ENCODE results near the gene IGHMBP2. TPM values are rescaled to one million over a fixed set of nuclear protein-coding genes. Genes with fewer than 3 reads are reported as not detected.

IGHMBP2 gene
- total RNA-seq, 4 donors from 2014 or later = 15.5 to 22.3 (median 18.1) TPM

DNA sequence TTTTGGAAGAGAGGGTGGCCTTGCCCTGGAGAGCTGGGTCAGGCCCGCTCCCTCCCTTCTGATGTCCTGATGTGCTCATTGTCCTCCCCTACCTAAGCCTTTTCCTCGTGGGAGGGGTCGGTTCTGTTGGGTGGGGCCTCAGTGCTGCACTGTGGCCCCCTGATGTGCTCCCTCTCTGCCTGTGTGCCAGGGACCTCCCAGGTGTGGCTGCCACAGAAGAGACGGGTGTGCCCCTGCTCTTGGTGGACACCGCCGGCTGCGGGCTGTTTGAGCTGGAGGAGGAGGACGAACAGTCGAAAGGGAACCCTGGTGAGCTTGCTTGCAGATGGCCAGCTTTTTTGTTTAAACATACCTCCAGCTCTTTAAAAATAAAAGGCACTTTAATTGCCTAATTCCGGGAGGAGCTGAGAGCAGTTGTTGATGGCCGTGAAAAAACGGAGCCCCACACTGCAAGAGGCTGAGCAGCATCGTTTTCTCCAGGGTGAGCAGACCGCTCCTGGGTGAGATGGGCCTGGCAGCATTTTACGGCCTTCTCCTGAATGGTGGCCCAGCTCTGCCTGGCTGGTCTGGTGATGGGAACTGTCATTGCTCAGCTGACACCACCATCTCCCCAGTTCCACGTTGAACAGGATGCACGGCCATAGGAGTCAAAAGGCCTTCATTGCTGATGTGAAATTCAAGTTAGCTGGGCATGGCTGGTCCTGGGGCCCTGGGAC, 30.1 kb downstream of the IGHMBP2 start:
- Histone ChIP-seq H3K36me3 (peaks cover 0 to 82% of the 10 kb centered on the region in 2 donors), H3K4me1 (peaks cover 4 to 7% of the 10 kb centered on the region in 2 donors), H3K4me3 (no peak overlapping the region), H3K9me3 (no peaks in the 10 kb centered on the region), H3K27ac (no peak overlapping the region), H3K27me3 (no peaks in the 10 kb centered on the region)
- ATAC-seq = no peak
- intact Hi-C loops (cut with DNase I; ENCODE audit: low total_unique reads) (no loop called here), in situ Hi-C loops (cut with MboI; ENCODE audit: low sequenced_read_pairs in 4 of 4) (no loop called here)
- no peak for DNase-seq
- no peak for TF ChIP-seq POLR2A (IDR thresholded peaks at IDR 0.05)

DNA sequence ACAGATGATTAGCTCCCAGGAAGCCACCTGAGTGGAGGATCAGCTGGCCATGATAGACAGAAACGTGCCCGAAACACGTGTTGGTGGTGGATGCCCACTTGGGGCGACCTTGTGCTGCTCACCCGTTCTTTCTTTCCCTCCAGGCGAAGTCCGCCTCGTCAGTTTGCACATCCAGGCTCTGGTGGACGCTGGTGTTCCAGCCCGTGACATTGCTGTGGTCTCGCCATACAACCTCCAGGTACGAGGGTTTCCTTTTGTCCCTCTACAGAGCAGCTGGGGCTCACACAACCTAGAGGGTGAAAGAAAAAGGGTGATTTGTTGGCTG, 30.6 kb downstream of the IGHMBP2 start:
- no peaks in the 10 kb centered on the region for H3K27me3 ChIP-seq
- no peak for TF ChIP-seq POLR2A (IDR thresholded peaks at IDR 0.05)
- TF ChIP-seq, protein P1, sequence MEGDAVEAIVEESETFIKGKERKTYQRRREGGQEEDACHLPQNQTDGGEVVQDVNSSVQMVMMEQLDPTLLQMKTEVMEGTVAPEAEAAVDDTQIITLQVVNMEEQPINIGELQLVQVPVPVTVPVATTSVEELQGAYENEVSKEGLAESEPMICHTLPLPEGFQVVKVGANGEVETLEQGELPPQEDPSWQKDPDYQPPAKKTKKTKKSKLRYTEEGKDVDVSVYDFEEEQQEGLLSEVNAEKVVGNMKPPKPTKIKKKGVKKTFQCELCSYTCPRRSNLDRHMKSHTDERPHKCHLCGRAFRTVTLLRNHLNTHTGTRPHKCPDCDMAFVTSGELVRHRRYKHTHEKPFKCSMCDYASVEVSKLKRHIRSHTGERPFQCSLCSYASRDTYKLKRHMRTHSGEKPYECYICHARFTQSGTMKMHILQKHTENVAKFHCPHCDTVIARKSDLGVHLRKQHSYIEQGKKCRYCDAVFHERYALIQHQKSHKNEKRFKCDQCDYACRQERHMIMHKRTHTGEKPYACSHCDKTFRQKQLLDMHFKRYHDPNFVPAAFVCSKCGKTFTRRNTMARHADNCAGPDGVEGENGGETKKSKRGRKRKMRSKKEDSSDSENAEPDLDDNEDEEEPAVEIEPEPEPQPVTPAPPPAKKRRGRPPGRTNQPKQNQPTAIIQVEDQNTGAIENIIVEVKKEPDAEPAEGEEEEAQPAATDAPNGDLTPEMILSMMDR (IDR thresholded peaks at IDR 0.05 in 4 of 5, conservative IDR thresholded peaks at IDR 0.05 in 1 of 5) = no peak
- peaks cover 0 to 2% of the 10 kb centered on the region in 2 donors for H3K4me1 ChIP-seq
- intact Hi-C loops (cut with DNase I; ENCODE audit: low total_unique reads) (no loop called here), in situ Hi-C loops (cut with MboI; ENCODE audit: low sequenced_read_pairs in 4 of 4) (no loop called here)
- no peak overlapping the region for H3K27ac ChIP-seq
- H3K4me3 ChIP-seq = no peak overlapping the region
- DNase-seq (no peak), ATAC-seq (no peak)
- H3K36me3 ChIP-seq = peaks cover 0 to 84% of the 10 kb centered on the region in 2 donors
- H3K9me3 ChIP-seq = no peaks in the 10 kb centered on the region

DNA sequence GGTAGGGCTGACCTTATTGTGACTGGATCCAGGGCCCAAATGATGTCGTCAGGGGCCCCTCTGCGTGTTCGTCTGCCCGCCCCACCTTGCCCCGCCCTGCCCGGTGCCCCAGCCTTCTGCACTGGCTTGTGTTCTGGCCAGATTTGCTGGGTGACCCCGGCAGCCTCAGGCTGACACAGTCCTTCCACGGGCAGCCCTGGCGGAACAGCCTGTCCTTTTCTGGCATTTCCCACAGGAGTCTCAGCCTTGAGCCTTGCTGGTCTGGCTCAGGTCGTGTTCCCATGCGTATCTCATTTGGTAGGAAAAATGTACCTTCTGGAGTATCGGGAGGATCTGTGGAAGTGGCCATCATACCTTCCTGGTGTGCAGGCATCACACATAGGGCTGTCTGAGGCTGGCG, 31.0 kb downstream of the IGHMBP2 start:
- no peaks in the 10 kb centered on the region for H3K4me1 ChIP-seq
- in situ Hi-C loops (cut with MboI; ENCODE audit: low sequenced_read_pairs in 4 of 4) = no loop called here
- no peaks in the 10 kb centered on the region for H3K27me3 ChIP-seq
- intact Hi-C loops (cut with DNase I; ENCODE audit: low total_unique reads) = no loop called here
- H3K27ac ChIP-seq = no peak overlapping the region
- H3K9me3 ChIP-seq = no peaks in the 10 kb centered on the region
- no peak for ATAC-seq
- no peak for TF ChIP-seq POLR2A (IDR thresholded peaks at IDR 0.05)
- TF ChIP-seq, protein P1 (IDR thresholded peaks at IDR 0.05 in 4 of 5, conservative IDR thresholded peaks at IDR 0.05 in 1 of 5) = no peak
- peaks cover 0 to 84% of the 10 kb centered on the region in 2 donors for H3K36me3 ChIP-seq
- no peak for DNase-seq
- no peak overlapping the region for H3K4me3 ChIP-seq

- TF ChIP-seq, protein P1 (IDR thresholded peaks at IDR 0.05 in 4 of 5, conservative IDR thresholded peaks at IDR 0.05 in 1 of 5) = no peak
- TF ChIP-seq POLR2A (IDR thresholded peaks at IDR 0.05) = no peak
- no peak overlapping the region for H3K4me3 ChIP-seq
- no peaks in the 10 kb centered on the region for H3K27me3 ChIP-seq
- in situ Hi-C loops (cut with MboI; ENCODE audit: low sequenced_read_pairs in 4 of 4) (no loop called here), intact Hi-C loops (cut with DNase I; ENCODE audit: low total_unique reads) (no loop called here)
- H3K9me3 ChIP-seq = no peaks in the 10 kb centered on the region
- no peaks in the 10 kb centered on the region for H3K4me1 ChIP-seq
- peaks cover 0 to 84% of the 10 kb centered on the region in 2 donors for H3K36me3 ChIP-seq
- ATAC-seq (no peak), DNase-seq (no peak)
- no peak overlapping the region for H3K27ac ChIP-seq
Observed at GRCh38 chr11:68935066-68935465, 31.4 kb downstream of the IGHMBP2 start.

- no peak for DNase-seq
- H3K4me3 ChIP-seq = no peak overlapping the region
- intact Hi-C loops (cut with DNase I; ENCODE audit: low total_unique reads) (no loop called here), in situ Hi-C loops (cut with MboI; ENCODE audit: low sequenced_read_pairs in 4 of 4) (no loop called here)
- H3K27ac ChIP-seq = no peak overlapping the region
- no peak for ATAC-seq
- TF ChIP-seq POLR2A (IDR thresholded peaks at IDR 0.05) = no peak
- TF ChIP-seq, protein P1 (IDR thresholded peaks at IDR 0.05 in 4 of 5, conservative IDR thresholded peaks at IDR 0.05 in 1 of 5) = no peak
- no peaks in the 10 kb centered on the region for H3K4me1 ChIP-seq
- no peaks in the 10 kb centered on the region for H3K9me3 ChIP-seq
- H3K36me3 ChIP-seq = peaks cover 0 to 81% of the 10 kb centered on the region in 2 donors
- H3K27me3 ChIP-seq = no peaks in the 10 kb centered on the region
Observed at GRCh38 chr11:68935516-68936357, 32.0 kb downstream of the IGHMBP2 start.

Data from gastrocnemius medialis (tissue), 4 donors.